AG10803 (cell line): ENCODE results near the gene GLT1D1.
"Not testable (repeated sequence)": the region's sequence is repeated elsewhere in the genome, so short reads cannot be mapped to it uniquely, and the experiment has no call there.

Experiments used
- DNase-seq: peaks from one replicate; pipeline ENCODE4 v3.0.0; 2010; ENCODE audit warnings: low read depth
- H3K4me3 ChIP-seq: 2 replicates; pipeline ENCODE4 v1.5.1; 2011; ENCODE audit warnings: mild to moderate bottlenecking, low read length, control low read depth
- TF ChIP-seq, protein P1 (sequence below): conservative IDR thresholded peaks from 2 replicates; pipeline ENCODE4 v1.5.1; 2011; ENCODE audit warnings: mild to moderate bottlenecking, low read length, control low read depth, inconsistent platforms

Gene GLT1D1

DNA sequence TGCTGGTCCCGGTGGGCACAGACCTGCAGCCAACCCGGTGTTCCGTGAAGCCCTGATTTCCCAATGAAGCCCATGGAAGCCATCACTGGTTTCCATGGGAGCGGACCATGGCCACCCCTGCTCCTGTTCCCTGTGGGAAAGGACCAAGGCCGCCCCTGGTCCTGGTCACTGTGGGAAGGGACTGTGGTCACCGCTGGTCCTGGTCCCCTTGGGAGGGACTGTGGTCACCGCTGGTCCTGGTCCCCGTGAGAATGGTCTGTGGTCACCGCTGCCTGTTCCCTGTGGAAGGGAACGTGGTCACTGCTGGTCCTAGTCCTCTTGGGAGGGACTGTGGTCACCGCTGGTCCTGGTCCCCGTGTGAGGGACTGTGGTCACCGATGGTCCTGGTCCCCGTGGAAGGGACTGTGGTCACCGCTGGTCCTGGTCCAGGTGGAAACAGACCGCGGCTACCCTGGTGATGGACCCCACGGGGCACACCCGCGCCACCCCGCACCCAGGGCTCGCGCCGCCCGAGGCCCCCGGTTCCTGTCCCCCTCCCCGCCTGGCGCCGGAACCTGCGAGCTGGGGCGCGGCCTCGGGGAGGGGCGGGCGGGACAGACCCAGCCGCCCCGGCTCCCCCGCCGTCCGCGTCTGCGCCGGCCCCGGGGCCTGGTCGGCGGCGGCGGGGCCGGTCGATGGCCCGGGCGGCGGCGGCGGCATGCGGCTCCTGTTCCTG is at the start of gene GLT1D1:
TSS of gene GLT1D1 (plus strand) at position 594 of the 715 bp plus-strand sequence. CDS start at position 698, 104 bp downstream.
- no peak within 1 kb of the TSS for H3K4me3 ChIP-seq
- TF ChIP-seq, protein P1, sequence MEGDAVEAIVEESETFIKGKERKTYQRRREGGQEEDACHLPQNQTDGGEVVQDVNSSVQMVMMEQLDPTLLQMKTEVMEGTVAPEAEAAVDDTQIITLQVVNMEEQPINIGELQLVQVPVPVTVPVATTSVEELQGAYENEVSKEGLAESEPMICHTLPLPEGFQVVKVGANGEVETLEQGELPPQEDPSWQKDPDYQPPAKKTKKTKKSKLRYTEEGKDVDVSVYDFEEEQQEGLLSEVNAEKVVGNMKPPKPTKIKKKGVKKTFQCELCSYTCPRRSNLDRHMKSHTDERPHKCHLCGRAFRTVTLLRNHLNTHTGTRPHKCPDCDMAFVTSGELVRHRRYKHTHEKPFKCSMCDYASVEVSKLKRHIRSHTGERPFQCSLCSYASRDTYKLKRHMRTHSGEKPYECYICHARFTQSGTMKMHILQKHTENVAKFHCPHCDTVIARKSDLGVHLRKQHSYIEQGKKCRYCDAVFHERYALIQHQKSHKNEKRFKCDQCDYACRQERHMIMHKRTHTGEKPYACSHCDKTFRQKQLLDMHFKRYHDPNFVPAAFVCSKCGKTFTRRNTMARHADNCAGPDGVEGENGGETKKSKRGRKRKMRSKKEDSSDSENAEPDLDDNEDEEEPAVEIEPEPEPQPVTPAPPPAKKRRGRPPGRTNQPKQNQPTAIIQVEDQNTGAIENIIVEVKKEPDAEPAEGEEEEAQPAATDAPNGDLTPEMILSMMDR, result no peak
- no peak for DNase-seq

DNA sequence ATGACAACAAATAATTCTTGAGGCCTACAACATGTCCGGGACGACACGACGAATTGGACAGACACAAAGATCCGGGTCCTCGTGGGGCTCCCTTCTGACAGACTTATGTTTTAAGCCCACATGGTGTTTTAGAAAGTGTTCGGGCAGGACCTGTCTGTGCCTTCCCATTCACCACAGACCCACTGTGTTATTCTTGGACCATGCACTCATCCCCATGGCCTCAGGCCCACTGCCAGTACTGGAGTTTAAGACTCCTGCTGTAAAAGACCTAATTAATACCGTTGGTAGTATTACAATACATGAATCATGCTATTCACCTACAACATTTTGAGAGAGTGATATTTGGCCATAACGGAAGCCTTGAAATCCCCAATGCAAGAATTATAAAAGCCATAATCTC is 49.5 kb upstream of the GLT1D1 start:
- TF ChIP-seq, protein P1, result no peak
- no peak for DNase-seq
- no peak overlapping the region for H3K4me3 ChIP-seq

DNA sequence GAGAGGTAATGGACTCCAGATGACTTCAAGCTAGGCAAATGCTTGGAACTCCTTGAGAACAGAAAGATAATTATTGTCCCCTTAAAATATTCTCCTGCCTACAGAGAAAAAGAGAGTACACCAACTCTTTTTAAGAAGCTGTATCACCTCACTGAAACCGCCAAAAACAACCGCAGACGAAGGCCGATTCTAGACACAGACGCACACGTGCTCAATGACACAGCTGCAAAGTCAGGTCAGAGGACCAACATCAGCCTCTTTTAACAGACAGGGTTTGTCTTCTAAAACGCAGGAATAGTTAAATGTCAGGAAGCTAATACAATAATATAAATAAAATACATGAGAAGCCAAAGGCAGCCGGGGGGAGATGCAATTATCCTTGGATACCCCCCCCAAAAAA is 48.5 kb upstream of the GLT1D1 start:
- H3K4me3 ChIP-seq, result no peak overlapping the region
- TF ChIP-seq, protein P1, result no peak
- no peak for DNase-seq

DNA sequence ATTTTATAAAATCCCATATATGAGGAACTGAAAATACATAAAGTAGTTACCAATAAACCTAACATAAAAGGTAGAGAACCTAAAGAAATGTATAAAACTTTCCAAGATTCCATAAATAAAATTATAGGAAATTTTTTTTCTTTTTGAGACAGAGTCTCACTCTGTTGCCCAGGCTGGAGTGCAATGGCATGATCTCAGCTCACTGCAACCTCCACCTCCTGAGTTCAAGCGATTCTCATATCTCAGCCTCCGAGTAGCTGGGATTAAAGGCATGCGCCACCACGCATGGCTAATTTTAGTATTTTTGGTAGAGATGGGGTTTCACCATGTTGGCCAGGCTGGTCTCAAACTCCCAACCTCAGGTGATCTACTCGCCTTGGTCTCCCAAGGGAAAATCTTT is 47.9 kb upstream of the GLT1D1 start:
- not testable (repeated sequence) for DNase-seq, H3K4me3 ChIP-seq

DNA sequence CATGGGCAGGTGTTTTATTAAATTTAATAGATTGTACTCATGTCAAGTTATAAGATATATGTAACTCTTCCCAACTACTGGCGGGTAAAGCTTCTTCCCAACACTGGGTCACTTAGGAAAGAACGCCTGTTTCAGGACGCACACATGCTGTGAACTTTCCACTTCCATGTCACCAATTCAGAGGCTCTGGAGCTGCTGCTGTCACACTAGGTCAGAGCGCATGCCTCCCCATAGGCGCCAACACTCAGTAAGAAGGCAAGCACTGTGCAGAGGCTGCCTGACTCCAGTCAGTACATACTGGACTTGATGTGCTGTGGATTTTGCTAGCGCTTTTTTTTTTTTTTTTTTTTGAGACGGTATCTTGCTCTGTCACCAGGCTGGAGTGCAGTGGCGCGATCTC is 46.7 kb upstream of the GLT1D1 start:
- no peak for DNase-seq
- H3K4me3 ChIP-seq, result no peak overlapping the region
- TF ChIP-seq, protein P1, result no peak

DNA sequence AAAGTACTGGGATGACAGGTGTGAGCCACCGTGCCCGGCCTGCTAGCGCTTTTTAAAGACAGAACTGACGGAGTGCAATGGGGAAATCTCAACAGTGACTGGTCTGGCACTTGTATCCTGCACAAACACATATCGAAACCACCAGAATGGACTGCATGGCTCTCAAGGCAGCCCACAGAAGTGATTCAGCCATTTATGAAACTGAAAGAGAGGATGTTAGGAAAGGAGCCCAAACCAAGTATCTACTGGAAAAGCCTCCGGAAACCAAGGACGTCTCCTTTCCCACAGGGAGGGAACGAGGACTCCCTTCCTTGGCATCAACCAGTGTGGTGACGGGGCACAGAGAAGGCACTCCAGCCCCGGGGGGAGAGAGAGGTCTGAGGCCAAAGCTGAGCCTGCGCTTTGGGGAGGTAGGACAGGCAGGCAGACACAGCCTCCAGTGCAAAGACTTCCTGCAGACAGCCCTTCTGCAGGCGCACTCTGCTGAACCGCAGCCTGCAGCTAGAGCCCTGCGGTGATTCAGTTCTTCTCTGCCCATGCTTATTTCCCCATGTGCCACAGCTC is 46.0 kb upstream of the GLT1D1 start:
- TF ChIP-seq, protein P1, result no peak
- no peak for DNase-seq
- no peak overlapping the region for H3K4me3 ChIP-seq

DNA sequence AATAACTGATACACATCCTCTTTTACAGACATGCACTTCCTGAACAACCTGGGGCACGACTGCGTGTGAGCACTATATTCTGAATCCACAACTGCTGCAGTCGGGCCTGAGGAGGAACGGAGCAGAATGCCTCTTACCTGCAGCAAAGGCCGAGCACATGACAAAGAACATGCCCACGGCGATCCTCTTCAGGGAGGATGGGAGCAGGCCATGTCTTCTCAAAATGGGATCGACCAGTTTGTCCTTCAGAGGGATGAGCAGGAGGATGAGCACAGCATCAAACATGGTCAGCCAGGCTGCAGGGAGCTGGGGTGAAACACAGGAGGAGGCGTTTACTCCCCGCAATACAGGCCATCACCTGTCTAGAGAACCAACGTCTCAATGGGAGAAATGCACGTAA is 44.6 kb upstream of the GLT1D1 start:
- TF ChIP-seq, protein P1, result no peak
- no peak overlapping the region for H3K4me3 ChIP-seq
- no peak for DNase-seq
